K562 (cell line): Measurements from ENCODE around the gene HNRNPA2B1. TPM values are rescaled to one million over a fixed set of nuclear protein-coding genes. Genes with fewer than 3 reads are reported as not detected.

ENCODE experiments used
- ARID1B ChIP-seq: fragments of 450-650 bp; IDR thresholded peaks from 2 replicates; pipeline ENCODE4 v1.6.1; 2016; ENCODE audit warnings: antibody characterized with exemption, mild to moderate bottlenecking, inconsistent platforms
- BRD9 ChIP-seq: fragments of 450-650 bp; IDR thresholded peaks from 2 replicates; pipeline ENCODE4 v1.6.1; 2018; ENCODE audit warnings: low read depth; ENCODE audit not compliant: partially characterized antibody
- CREM ChIP-seq: IDR thresholded peaks from 2 replicates; pipeline ENCODE4 v1.6.1; 2014; ENCODE audit warnings: antibody characterized with exemption, low read depth
- ERF ChIP-seq: fragments of 450-650 bp; formaldehyde crosslinking; IDR thresholded peaks from 2 replicates; pipeline ENCODE4 v1.4.0; 2020; ENCODE audit warnings: mild to moderate bottlenecking, mixed read lengths
- ETV1 ChIP-seq: fragments of 450-650 bp; conservative IDR thresholded peaks from 2 replicates; pipeline ENCODE4 v1.6.1; 2016; ENCODE audit warnings: missing genetic modification characterization, control low read depth, low read depth, missing compliant biosample characterization
- FOS ChIP-seq: IDR thresholded peaks from 3 replicates; pipeline ENCODE4 v1.6.1; 2011; ENCODE audit not compliant: insufficient read length; ENCODE audit errors: extremely low read depth
- GATAD2B ChIP-seq: fragments of 450-650 bp; IDR thresholded peaks from 2 replicates; pipeline ENCODE4 v1.6.1; 2017; ENCODE audit warnings: mild to moderate bottlenecking, borderline replicate concordance
- MTA3 ChIP-seq: fragments of 450-650 bp; formaldehyde crosslinking; IDR thresholded peaks from 2 replicates; pipeline ENCODE4 v1.6.1; 2017; ENCODE audit warnings: mild to moderate bottlenecking, borderline replicate concordance
- NR2C1 ChIP-seq, 2 experiments: fragments of 450-650 bp; IDR thresholded peaks; 2 replicates each; pipeline ENCODE4 v1.6.1; 2017; ENCODE audit warnings: mild to moderate bottlenecking in 2 of 2, antibody characterized with exemption in 1 of 2, inconsistent platforms in 1 of 2, missing compliant biosample characterization in 1 of 2, missing genetic modification characterization in 1 of 2
- RBFOX2 ChIP-seq: fragments of 200-400 bp; formaldehyde crosslinking; IDR thresholded peaks from 2 replicates; pipeline ENCODE4 v1.6.1; 2017; ENCODE audit warnings: low read depth, mild to moderate bottlenecking, low read length, moderate library complexity
- TBL1XR1 ChIP-seq, 2 experiments: IDR thresholded peaks; 2 replicates each; pipeline ENCODE4 v1.6.1; 2012; ENCODE audit warnings: improper control_type of control experiment in 2 of 2, low read length in 2 of 2, mild to moderate bottlenecking in 1 of 2
- ZFP36 ChIP-seq: fragments of 150-350 bp; IDR thresholded peaks from 2 replicates; pipeline ENCODE4 v1.6.1; 2018; ENCODE audit warnings: low read length, low read depth; ENCODE audit not compliant: partially characterized antibody
- ZNF12 ChIP-seq: sonication (generic); formaldehyde crosslinking; IDR thresholded peaks from 2 replicates; pipeline ENCODE4 v1.4.0; 2020; ENCODE audit warnings: mild to moderate bottlenecking, missing genetic modification reagents
- ZNF316 ChIP-seq: fragments of 450-650 bp; IDR thresholded peaks from 2 replicates; pipeline ENCODE4 v1.6.1; 2016
- polyA plus RNA-seq, 8 experiments: library from polyadenylated mRNA; depleted of rRNA in 4 of 8; stranded (reverse) in 5 of 8; unstranded in 3 of 8; fragments of >200 nt; fragmentation: Nextera tagmentation in 2 of 8; fragmentation: Illumina TruSeq in 1 of 8; extraction: Ambion mirVana in 2 of 8; extraction: Trizol in 1 of 8; gene quantifications; 2 replicates each; pipeline versions ENCODE4 v1.2.1 to v1.2.3, GENCODE V29; 2011 to 2014; ENCODE audit warnings: inconsistent platforms in 1 of 8, missing spikeins in 1 of 8
- total RNA-seq, 7 experiments: library from RNA; depleted of rRNA in 6 of 7; stranded (reverse); fragments of >200 nt in 6 of 7; fragmentation: Illumina TruSeq in 2 of 7; extraction: Trizol in 2 of 7; gene quantifications; 2 replicates each; pipeline versions ENCODE4 v1.2.1 to v1.2.3, GENCODE V29; 2011 to 2021; ENCODE audit warnings: low replicate concordance in 1 of 7
- TF ChIP-seq, protein P1 (sequence below): IDR thresholded peaks from 3 replicates; pipeline ENCODE4 v1.6.1; 2011; ENCODE audit warnings: borderline replicate concordance, mild to moderate bottlenecking; ENCODE audit not compliant: insufficient read length, insufficient read depth
- TF ChIP-seq, protein P2 (sequence below): fragments of 450-650 bp; formaldehyde crosslinking; IDR thresholded peaks from 2 replicates; pipeline ENCODE4 v1.4.0; 2020; ENCODE audit warnings: mild to moderate bottlenecking
- TF ChIP-seq, protein P3 (sequence below), 2 experiments: fragments of 450-650 bp; IDR thresholded peaks; 2 replicates each; pipeline ENCODE4 v1.6.1; 2018; ENCODE audit warnings: mild to moderate bottlenecking in 2 of 2, low read depth in 1 of 2; ENCODE audit not compliant: partially characterized antibody in 2 of 2
- TF ChIP-seq, protein P4 (sequence below), 2 experiments: IDR thresholded peaks in 1 of 2; conservative IDR thresholded peaks in 1 of 2; 2 replicates each; pipeline ENCODE4 v1.6.1; 2016; ENCODE audit warnings: low read depth in 2 of 2, mild to moderate bottlenecking in 1 of 2, missing compliant biosample characterization in 1 of 2, missing genetic modification characterization in 1 of 2, moderate library complexity in 1 of 2

Gene HNRNPA2B1
- total and polyA plus RNA-seq, 9 of the 15 experiments (the other 6 are each of a cell fraction or from before 2014, with no cell fraction given), result 630 to 1,989 (median 865) TPM

DNA sequence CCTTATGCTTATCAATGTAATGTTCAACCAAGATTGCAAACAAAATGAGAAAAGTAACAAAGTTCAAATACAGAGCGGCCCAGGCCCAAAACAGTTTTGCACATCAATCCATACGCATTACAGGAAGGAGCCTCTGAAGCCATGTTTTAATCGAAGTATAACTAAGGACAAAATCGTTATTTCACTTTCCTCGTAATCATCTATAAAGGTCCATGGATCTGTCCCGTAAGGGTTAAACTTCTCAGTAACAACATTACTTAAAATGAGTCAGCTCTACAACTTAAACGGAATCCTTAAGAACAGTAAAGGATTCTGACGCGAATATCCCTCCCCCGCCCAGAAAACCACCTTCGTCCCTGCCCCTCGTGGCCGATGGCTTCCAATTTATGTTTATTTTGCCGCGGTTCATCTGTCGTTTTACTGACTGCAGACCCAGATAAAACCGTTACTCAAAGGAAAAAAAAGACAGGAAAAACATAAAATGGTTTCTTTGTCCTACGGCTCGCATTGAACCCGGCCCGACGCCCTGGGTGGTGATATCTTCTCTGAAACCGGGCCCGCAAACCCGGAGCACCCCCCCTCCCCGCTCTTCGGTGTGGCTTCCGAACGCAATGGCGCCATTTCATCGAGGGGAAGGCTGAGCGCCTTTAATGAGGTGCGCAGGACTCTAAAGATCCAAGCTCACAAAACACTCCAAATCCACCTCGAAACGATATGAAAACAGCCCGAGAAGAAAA is 1.1 kb downstream of the HNRNPA2B1 start (continued):
- TF ChIP-seq, protein P1, sequence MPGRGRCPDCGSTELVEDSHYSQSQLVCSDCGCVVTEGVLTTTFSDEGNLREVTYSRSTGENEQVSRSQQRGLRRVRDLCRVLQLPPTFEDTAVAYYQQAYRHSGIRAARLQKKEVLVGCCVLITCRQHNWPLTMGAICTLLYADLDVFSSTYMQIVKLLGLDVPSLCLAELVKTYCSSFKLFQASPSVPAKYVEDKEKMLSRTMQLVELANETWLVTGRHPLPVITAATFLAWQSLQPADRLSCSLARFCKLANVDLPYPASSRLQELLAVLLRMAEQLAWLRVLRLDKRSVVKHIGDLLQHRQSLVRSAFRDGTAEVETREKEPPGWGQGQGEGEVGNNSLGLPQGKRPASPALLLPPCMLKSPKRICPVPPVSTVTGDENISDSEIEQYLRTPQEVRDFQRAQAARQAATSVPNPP, result no peak
- TF ChIP-seq BRD9 (no peak), ZNF316 (no peak), MTA3 (no peak), FOS (no peak), GATAD2B (no peak), ZNF12 (CRISPR knock-in tag) (peak; percentile 2; the same call in 1 of the 2 replicates), NR2C1 (IDR thresholded peaks at IDR 0.05) (no peak; the same call in 1 of the 2 replicates), NR2C1 (tag; IDR thresholded peaks at IDR 0.05) (no peak), TBL1XR1 (IDR thresholded peaks at IDR 0.05; ENCODE audit: low read length in 2 of 2) (peak; percentile 30 to 46; a peak in 2 of 4 replicates), RBFOX2 (no peak), ZFP36 (no peak), ETV1 (tag) (no peak), ARID1B (no peak), ERF (no peak), CREM (no peak)
- TF ChIP-seq, protein P2, sequence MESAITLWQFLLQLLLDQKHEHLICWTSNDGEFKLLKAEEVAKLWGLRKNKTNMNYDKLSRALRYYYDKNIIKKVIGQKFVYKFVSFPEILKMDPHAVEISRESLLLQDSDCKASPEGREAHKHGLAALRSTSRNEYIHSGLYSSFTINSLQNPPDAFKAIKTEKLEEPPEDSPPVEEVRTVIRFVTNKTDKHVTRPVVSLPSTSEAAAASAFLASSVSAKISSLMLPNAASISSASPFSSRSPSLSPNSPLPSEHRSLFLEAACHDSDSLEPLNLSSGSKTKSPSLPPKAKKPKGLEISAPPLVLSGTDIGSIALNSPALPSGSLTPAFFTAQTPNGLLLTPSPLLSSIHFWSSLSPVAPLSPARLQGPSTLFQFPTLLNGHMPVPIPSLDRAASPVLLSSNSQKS (CRISPR knock-in tag), result no peak
- TF ChIP-seq, protein P3, sequence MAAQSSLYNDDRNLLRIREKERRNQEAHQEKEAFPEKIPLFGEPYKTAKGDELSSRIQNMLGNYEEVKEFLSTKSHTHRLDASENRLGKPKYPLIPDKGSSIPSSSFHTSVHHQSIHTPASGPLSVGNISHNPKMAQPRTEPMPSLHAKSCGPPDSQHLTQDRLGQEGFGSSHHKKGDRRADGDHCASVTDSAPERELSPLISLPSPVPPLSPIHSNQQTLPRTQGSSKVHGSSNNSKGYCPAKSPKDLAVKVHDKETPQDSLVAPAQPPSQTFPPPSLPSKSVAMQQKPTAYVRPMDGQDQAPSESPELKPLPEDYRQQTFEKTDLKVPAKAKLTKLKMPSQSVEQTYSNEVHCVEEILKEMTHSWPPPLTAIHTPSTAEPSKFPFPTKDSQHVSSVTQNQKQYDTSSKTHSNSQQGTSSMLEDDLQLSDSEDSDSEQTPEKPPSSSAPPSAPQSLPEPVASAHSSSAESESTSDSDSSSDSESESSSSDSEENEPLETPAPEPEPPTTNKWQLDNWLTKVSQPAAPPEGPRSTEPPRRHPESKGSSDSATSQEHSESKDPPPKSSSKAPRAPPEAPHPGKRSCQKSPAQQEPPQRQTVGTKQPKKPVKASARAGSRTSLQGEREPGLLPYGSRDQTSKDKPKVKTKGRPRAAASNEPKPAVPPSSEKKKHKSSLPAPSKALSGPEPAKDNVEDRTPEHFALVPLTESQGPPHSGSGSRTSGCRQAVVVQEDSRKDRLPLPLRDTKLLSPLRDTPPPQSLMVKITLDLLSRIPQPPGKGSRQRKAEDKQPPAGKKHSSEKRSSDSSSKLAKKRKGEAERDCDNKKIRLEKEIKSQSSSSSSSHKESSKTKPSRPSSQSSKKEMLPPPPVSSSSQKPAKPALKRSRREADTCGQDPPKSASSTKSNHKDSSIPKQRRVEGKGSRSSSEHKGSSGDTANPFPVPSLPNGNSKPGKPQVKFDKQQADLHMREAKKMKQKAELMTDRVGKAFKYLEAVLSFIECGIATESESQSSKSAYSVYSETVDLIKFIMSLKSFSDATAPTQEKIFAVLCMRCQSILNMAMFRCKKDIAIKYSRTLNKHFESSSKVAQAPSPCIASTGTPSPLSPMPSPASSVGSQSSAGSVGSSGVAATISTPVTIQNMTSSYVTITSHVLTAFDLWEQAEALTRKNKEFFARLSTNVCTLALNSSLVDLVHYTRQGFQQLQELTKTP (IDR thresholded peaks at IDR 0.05; ENCODE audit: low read depth in 1 of 2, partially characterized antibody in 2 of 2), result peak in 1 of 2 experiments; percentile 67
- TF ChIP-seq, protein P4, sequence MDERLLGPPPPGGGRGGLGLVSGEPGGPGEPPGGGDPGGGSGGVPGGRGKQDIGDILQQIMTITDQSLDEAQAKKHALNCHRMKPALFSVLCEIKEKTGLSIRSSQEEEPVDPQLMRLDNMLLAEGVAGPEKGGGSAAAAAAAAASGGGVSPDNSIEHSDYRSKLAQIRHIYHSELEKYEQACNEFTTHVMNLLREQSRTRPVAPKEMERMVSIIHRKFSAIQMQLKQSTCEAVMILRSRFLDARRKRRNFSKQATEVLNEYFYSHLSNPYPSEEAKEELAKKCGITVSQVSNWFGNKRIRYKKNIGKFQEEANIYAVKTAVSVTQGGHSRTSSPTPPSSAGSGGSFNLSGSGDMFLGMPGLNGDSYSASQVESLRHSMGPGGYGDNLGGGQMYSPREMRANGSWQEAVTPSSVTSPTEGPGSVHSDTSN (CRISPR knock-in tag; IDR thresholded peaks at IDR 0.05; ENCODE audit: low read depth), result no peak
- TF ChIP-seq, protein P4 (tag; conservative IDR thresholded peaks at IDR 0.05; ENCODE audit: low read depth), result no peak
